Esophagus muscularis mucosa (tissue), 4 donors: ENCODE data around the gene GIPC2. TPM values are rescaled to one million over a fixed set of nuclear protein-coding genes. Genes with fewer than 3 reads are reported as not detected.
"Not testable (repeated sequence)": the region's sequence is repeated elsewhere in the genome, so short reads cannot be mapped to it uniquely, and the experiment has no call there.

Experiments used
- DNase-seq: peaks from one replicate; pipeline ENCODE4 v3.0.0-alpha.2; 2017; ENCODE audit errors: extremely low spot score
- H3K27ac ChIP-seq, 4 donors: fragments of 200-600 bp; sonication (generic); replicated peaks in 1 of 4; 1 replicate in 3 of 4; 2 replicates in 1 of 4; pipeline ENCODE4 v1.5.1; 2016 to 2019; ENCODE audit warnings: mild to moderate bottlenecking in 1 of 4
- H3K27me3 ChIP-seq, 4 donors: fragments of 200-600 bp; sonication (generic); one replicate each; pipeline versions ENCODE4 v1.5.1 to v1.6.0; 2016 to 2019
- H3K36me3 ChIP-seq, 4 donors: fragments of 200-600 bp; sonication (generic); one replicate each; pipeline ENCODE4 v1.5.1; 2016 to 2019
- H3K4me1 ChIP-seq, 4 donors: fragments of 200-600 bp; sonication (generic); one replicate each; pipeline ENCODE4 v1.5.1; 2016 to 2019
- H3K4me3 ChIP-seq, 4 donors: fragments of 200-600 bp; sonication (generic); 1 replicate in 2 of 4; 2 replicates in 2 of 4; pipeline ENCODE4 v1.5.1; 2016 to 2019; ENCODE audit warnings: mild to moderate bottlenecking in 4 of 4, moderate library complexity in 1 of 4
- H3K9me3 ChIP-seq, 4 donors: fragments of 200-600 bp; sonication (generic); 1 replicate in 3 of 4; 2 replicates in 1 of 4; pipeline ENCODE4 v1.5.1; 2016 to 2019
- CTCF ChIP-seq, 3 experiments: fragments of 200-600 bp in 2 of 3; fragments of 450-650 bp in 1 of 3; sonication (generic) in 2 of 3; IDR thresholded peaks; one replicate each; pipeline ENCODE4 v1.5.1; 2017 to 2019; ENCODE audit warnings: antibody characterized with exemption in 3 of 3, mild to moderate bottlenecking in 2 of 3, moderate library complexity in 1 of 3
- EP300 ChIP-seq: sonication (generic); formaldehyde crosslinking; IDR thresholded peaks from one replicate; pipeline ENCODE4 v1.6.1; 2017; ENCODE audit warnings: antibody characterized with exemption
- POLR2A ChIP-seq: fragments of 450-650 bp; IDR thresholded peaks from one replicate; pipeline ENCODE4 v1.6.1; 2017; ENCODE audit warnings: antibody characterized with exemption, moderate library complexity, mild to moderate bottlenecking, low read depth
- POLR2AphosphoS5 ChIP-seq, 2 donors: sonication (generic); formaldehyde crosslinking; IDR thresholded peaks; one replicate each; pipeline ENCODE4 v1.6.1; 2017; ENCODE audit warnings: antibody characterized with exemption in 2 of 2
- WGBS: methylation state at CpG from one replicate; pipeline ENCODE4 v1.1.5; 2018; 5-methylcytosine and 5-hydroxymethylcytosine counted together
- intact Hi-C: fragments of 100-400 bp; cut with DNase I; formaldehyde crosslinking; loops from one replicate; pipeline ENCODE4 v1.15.1; 2023
- total RNA-seq, 4 donors: library from RNA; depleted of rRNA; stranded (reverse); fragments of >200 nt; gene quantifications; one replicate each; pipeline versions ENCODE4 v1.1.0 to v1.2.1, GENCODE V29; 2016

The GIPC2 gene
- total RNA-seq, 4 donors from 2014 or later = 4.5 to 8.7 (median 6.8) TPM

GRCh38 chr1:78060857-78061563 is 15.2 kb downstream of the GIPC2 start:
- WGBS = 85% methylated on average over 4 of the region's 4 CpGs
- DNase-seq = no peak
- Histone ChIP-seq H3K9me3 (no peaks in the 10 kb centered on the region), H3K27ac (peak overlapping the region; percentile 19 to 59 (median 50)), H3K4me3 (no peak overlapping the region), H3K36me3 (no peaks in the 10 kb centered on the region), H3K4me1 (peaks cover 6 to 16% (median 12%) of the 10 kb centered on the region in 4 donors), H3K27me3 (no peaks in the 10 kb centered on the region)
- TF ChIP-seq CTCF (IDR thresholded peaks at IDR 0.05) (peak in 1 of 3 experiments; percentile 13), POLR2A (no peak), POLR2AphosphoS5 (IDR thresholded peaks at IDR 0.05) (no peak)
- intact Hi-C loops = no loop called here

GRCh38 chr1:78061825-78062523 is 16.2 kb downstream of the GIPC2 start:
- Histone ChIP-seq H3K9me3 (no peaks in the 10 kb centered on the region), H3K36me3 (no peaks in the 10 kb centered on the region), H3K27me3 (no peaks in the 10 kb centered on the region), H3K4me3 (no peak overlapping the region), H3K27ac (peak overlapping the region; percentile 19 to 59 (median 50)), H3K4me1 (peaks cover 4 to 13% (median 11%) of the 10 kb centered on the region in 4 donors)
- WGBS = 69% methylated on average over 2 of the region's 2 CpGs
- DNase-seq = no peak
- TF ChIP-seq POLR2A (no peak), POLR2AphosphoS5 (IDR thresholded peaks at IDR 0.05) (no peak), EP300 (no peak), CTCF (IDR thresholded peaks at IDR 0.05) (no peak)
- intact Hi-C loops = no loop called here

GRCh38 chr1:78064886-78065285 is 19.1 kb downstream of the GIPC2 start:
- DNase-seq, H3K36me3 ChIP-seq, H3K9me3 ChIP-seq, intact Hi-C loops, H3K27ac ChIP-seq, H3K27me3 ChIP-seq, H3K4me3 ChIP-seq: not testable (repeated sequence)
- WGBS = 95% methylated on average over 2 of the region's 2 CpGs
- H3K4me1 ChIP-seq = peaks cover 10 to 31% (median 24%) of the 10 kb centered on the region in 4 donors

GRCh38 chr1:78068681-78069283 is 23.0 kb downstream of the GIPC2 start:
- Histone ChIP-seq H3K4me1 (peaks cover 13 to 40% (median 33%) of the 10 kb centered on the region in 4 donors), H3K9me3 (no peaks in the 10 kb centered on the region), H3K4me3 (no peak overlapping the region), H3K27me3 (no peaks in the 10 kb centered on the region), H3K36me3 (no peaks in the 10 kb centered on the region), H3K27ac (peak overlapping the region; percentile 53 to 69 (median 64))
- no peak for DNase-seq
- 84% methylated on average over 3 of the region's 3 CpGs for WGBS
- intact Hi-C loops = no loop called here
- no peak for TF ChIP-seq CTCF (IDR thresholded peaks at IDR 0.05)
- no peak for TF ChIP-seq POLR2AphosphoS5 (IDR thresholded peaks at IDR 0.05)
- TF ChIP-seq POLR2A = no peak
- no peak for TF ChIP-seq EP300

- Histone ChIP-seq H3K27me3 (no peaks in the 10 kb centered on the region), H3K36me3 (no peaks in the 10 kb centered on the region), H3K4me3 (no peak overlapping the region), H3K4me1 (peaks cover 13 to 40% (median 33%) of the 10 kb centered on the region in 4 donors), H3K27ac (peak overlapping the region; percentile 53 to 69 (median 64)), H3K9me3 (no peaks in the 10 kb centered on the region)
- 33% methylated on average over 2 of the region's 2 CpGs for WGBS
- intact Hi-C loops = no loop called here
- no peak for TF ChIP-seq EP300
- no peak for TF ChIP-seq POLR2AphosphoS5 (IDR thresholded peaks at IDR 0.05)
- TF ChIP-seq POLR2A = no peak
- TF ChIP-seq CTCF (IDR thresholded peaks at IDR 0.05) = no peak
- no peak for DNase-seq
Measured at GRCh38 chr1:78069784-78070183, 24.0 kb downstream of the GIPC2 start.
